ENCODE data around the gene MATN3.
A peak's percentile ranks its signal among the peaks of the same experiment; 100 is the strongest.

MATN3 gene

GRCh38 chr2:19993731-19994130 is 18.7 kb downstream of the MATN3 start:
- DNase-seq, result no peak

GRCh38 chr2:19991895-19992294 is 20.6 kb downstream of the MATN3 start:
- no peak for DNase-seq

GRCh38 chr2:19990416-19990728 is 22.1 kb downstream of the MATN3 start:
- DNase-seq, result peak; percentile 67

- peak; percentile 80 for DNase-seq
Measured at GRCh38 chr2:19989667-19990415, 22.6 kb downstream of the MATN3 start, which contains the start of gene WDR35. Gene WDR35 (minus strand): TSS chr2:19990105. CDS start chr2:19990015, 90 bp downstream.

- no peak for DNase-seq
Measured at GRCh38 chr2:19989342-19989666, 23.2 kb downstream of the MATN3 start.

GRCh38 chr2:19988600-19988999 is 23.9 kb downstream of the MATN3 start:
- no peak for DNase-seq

- no peak for DNase-seq
Measured at GRCh38 chr2:19987936-19988335, 24.5 kb downstream of the MATN3 start.

GRCh38 chr2:19982268-19982667 is 30.2 kb downstream of the MATN3 start:
- DNase-seq, result no peak

- DNase-seq, result no peak
Measured at GRCh38 chr2:19979932-19980331, 32.5 kb downstream of the MATN3 start.

- DNase-seq, result no peak
Measured at GRCh38 chr2:19973466-19973865, 39.0 kb downstream of the MATN3 start.

- DNase-seq, result no peak
Measured at GRCh38 chr2:19971691-19972090, 40.8 kb downstream of the MATN3 start.

GRCh38 chr2:19963386-19963785 is 49.1 kb downstream of the MATN3 start:
- DNase-seq, result no peak

- DNase-seq, result peak; percentile 29
Measured at GRCh38 chr2:19955544-19956422, 56.7 kb downstream of the MATN3 start.

- DNase-seq, result no peak
Measured at GRCh38 chr2:19949071-19949470, 63.4 kb downstream of the MATN3 start.

GRCh38 chr2:19947184-19947940 is 65.1 kb downstream of the MATN3 start:
- no peak for DNase-seq

GRCh38 chr2:19944205-19944845 is 68.1 kb downstream of the MATN3 start:
- no peak for DNase-seq

- no peak for DNase-seq
Measured at GRCh38 chr2:19943189-19943588, 69.3 kb downstream of the MATN3 start.

- no peak for DNase-seq
Measured at GRCh38 chr2:19942199-19942598, 70.3 kb downstream of the MATN3 start.

Measured in NCI-H748 treated with DMSO at 0.1 percent for 48 hours (cell line).